Hepatocyte (in vitro differentiated cells): ENCODE measurements around the gene ATP5MC2.

Experiments
- CTCF ChIP-seq: fragments of 200-600 bp; sonication (generic); IDR thresholded peaks from 2 replicates; pipeline ENCODE4 v1.5.1; 2016; ENCODE audit warnings: antibody characterized with exemption, mild to moderate bottlenecking; ENCODE audit not compliant: poor library complexity
- EZH2 ChIP-seq: fragments of 200-600 bp; sonication (generic); IDR thresholded peaks from 2 replicates; pipeline ENCODE4 v1.6.1; 2016; ENCODE audit warnings: antibody characterized with exemption, mild to moderate bottlenecking, borderline replicate concordance

- TF ChIP-seq CTCF: no peak
- no peak for TF ChIP-seq EZH2
These were observed 50.9 kb downstream of the ATP5MC2 start for GRCh38 chr12:53624956-53625355.
